K562 (cell line): Measurements from ENCODE around the gene SPPL3. TPM values are rescaled to one million over a fixed set of nuclear protein-coding genes. Genes with fewer than 3 reads are reported as not detected.

Experiments used
- ATAC-seq: fragments of 200-7000 bp; cut with Tn5 transposase; 3 replicates; pipeline ENCODE4 v1.9.1; 2020; ENCODE audit warnings: moderate library complexity
- BruUV-seq: library from RNA; stranded (reverse); fragments of 400-500 nt; replicated peaks from 2 replicates; lab custom pipeline; 2021; lab: Mats Ljungman, UMichigan
- CTCF ChIA-PET: fragments of 300-600 bp; formaldehyde crosslinking; extraction: SDS; loops from one replicate; lab custom pipeline; 2021; ENCODE audit warnings: low intra/inter-chr PET ratio; lab: Yijun Ruan, JAX
- POLR2A ChIA-PET: fragments of 300-600, 350-650 bp; sonication (Branson Sonifier 250); formaldehyde crosslinking; extraction: SDS; loops from one replicate; lab custom pipeline; 2021; ENCODE audit warnings: antibody characterized with exemption, inconsistent platforms; lab: Yijun Ruan, JAX
- DNase-seq, 4 experiments: peaks; one replicate each; pipeline versions ENCODE4 v3.0.0 to v3.0.0-alpha.2; 2011 to 2018; ENCODE audit warnings: low spot score in 3 of 4, mixed read lengths in 3 of 4; ENCODE audit errors: extremely low read depth in 1 of 4
- FAIRE-seq: peaks from 2 replicates; lab custom pipeline; 2011; peaks lifted over from hg19 to GRCh38; lab: Jason Lieb, UNC
- H2AFZ ChIP-seq: 2 replicates; pipeline ENCODE4 v1.6.0; 2011; ENCODE audit warnings: low read depth, low read length, control low read depth, inconsistent platforms
- H3K27ac ChIP-seq: fragments of 200-600 bp; 3 replicates; pipeline ENCODE4 v1.8.0; 2011; ENCODE audit warnings: low read depth, mild to moderate bottlenecking, control low read depth, inconsistent platforms, low read length, moderate library complexity, mixed read lengths; ENCODE audit errors: extremely low read depth
- H3K27me3 ChIP-seq, 2 experiments: fragments of 300-600 bp in 1 of 2; 2 replicates in 1 of 2; 3 replicates in 1 of 2; pipeline versions ENCODE4 v1.6.0 to v1.8.0; 2011; ENCODE audit warnings: inconsistent platforms in 2 of 2, low read length in 2 of 2, mild to moderate bottlenecking in 1 of 2, mixed read lengths in 1 of 2, moderate library complexity in 1 of 2; ENCODE audit not compliant: control insufficient read depth in 2 of 2, insufficient read depth in 2 of 2
- H3K36me3 ChIP-seq: fragments of 300-600 bp; 3 replicates; pipeline ENCODE4 v1.8.0; 2011; ENCODE audit warnings: mild to moderate bottlenecking, low read length, inconsistent platforms; ENCODE audit not compliant: control insufficient read depth, insufficient read depth
- H3K4me1 ChIP-seq, 2 experiments: fragments of 200-600 bp in 1 of 2; replicated peaks in 1 of 2; 2 replicates in 1 of 2; 3 replicates in 1 of 2; pipeline versions ENCODE4 v1.5.1 to v1.8.0; 2011; ENCODE audit warnings: inconsistent platforms in 2 of 2, low read length in 2 of 2, mild to moderate bottlenecking in 1 of 2, mixed read lengths in 1 of 2, moderate library complexity in 1 of 2; ENCODE audit not compliant: control insufficient read depth in 2 of 2, insufficient read depth in 2 of 2
- H3K4me2 ChIP-seq: 2 replicates; pipeline ENCODE4 v1.6.1; 2011; ENCODE audit warnings: low read length, control low read depth, inconsistent platforms, mixed read lengths; ENCODE audit not compliant: insufficient read depth
- H3K4me3 ChIP-seq: fragments of 200-600 bp; sonication (generic), shearing (Covaris generic); 2 replicates; pipeline ENCODE4 v1.5.1; 2016; ENCODE audit warnings: control low read depth, inconsistent platforms
- H3K79me2 ChIP-seq: fragments of 200-600 bp; 3 replicates; pipeline ENCODE4 v1.8.0; 2011; ENCODE audit warnings: low read length, inconsistent platforms; ENCODE audit not compliant: control insufficient read depth, insufficient read depth
- H3K9ac ChIP-seq, 2 experiments: 2 replicates each; pipeline versions ENCODE4 v1.6.0 to v1.6.1; 2011; ENCODE audit warnings: low read depth in 2 of 2, low read length in 2 of 2, control low read depth in 1 of 2, inconsistent platforms in 1 of 2, mild to moderate bottlenecking in 1 of 2, mixed read lengths in 1 of 2; ENCODE audit not compliant: insufficient read depth in 1 of 2
- H3K9me1 ChIP-seq: one replicate; pipeline ENCODE4 v1.6.0; 2011; ENCODE audit warnings: inconsistent platforms, mild to moderate bottlenecking, low read length, moderate library complexity; ENCODE audit not compliant: control insufficient read depth, insufficient read depth
- H3K9me3 ChIP-seq: replicated peaks from 2 replicates; pipeline ENCODE4 v1.5.1; 2011; ENCODE audit warnings: low read depth, low read length, inconsistent platforms; ENCODE audit not compliant: control insufficient read depth, insufficient read depth
- H4K20me1 ChIP-seq: replicated peaks from 2 replicates; pipeline ENCODE4 v1.6.1; 2011; ENCODE audit warnings: low read length, inconsistent platforms, mixed read lengths; ENCODE audit not compliant: control insufficient read depth, insufficient read depth
- PCBP1 ChIP-seq: fragments of 200-400 bp; formaldehyde crosslinking; IDR thresholded peaks from 2 replicates; pipeline ENCODE4 v1.6.1; 2018; ENCODE audit warnings: mild to moderate bottlenecking, low read depth, low read length; ENCODE audit not compliant: poor library complexity, severe bottlenecking
- PKNOX1 ChIP-seq: fragments of 450-650 bp; IDR thresholded peaks from 2 replicates; pipeline ENCODE4 v1.6.1; 2016
- RBBP5 ChIP-seq: fragments of 200-600 bp; sonication (generic); IDR thresholded peaks from 2 replicates; pipeline ENCODE4 v1.6.1; 2012; ENCODE audit warnings: borderline replicate concordance, mild to moderate bottlenecking, low read length, control low read depth, inconsistent platforms; ENCODE audit not compliant: insufficient read depth, poor library complexity, severe bottlenecking
- SETDB1 ChIP-seq: IDR thresholded peaks from one replicate; pipeline ENCODE4 v1.6.1; 2012; ENCODE audit warnings: low read length, control low read depth, inconsistent platforms
- TEAD2 ChIP-seq: fragments of 450-650 bp; IDR thresholded peaks from 2 replicates; pipeline ENCODE4 v1.6.1; 2016; ENCODE audit warnings: missing genetic modification characterization, control low read depth, missing compliant biosample characterization
- XRCC4 ChIP-seq: IDR thresholded peaks from one replicate; pipeline ENCODE4 v1.6.1; 2011; ENCODE audit not compliant: insufficient read depth, insufficient read length; ENCODE audit errors: extremely low read depth
- YBX1 ChIP-seq: fragments of 450-650 bp; IDR thresholded peaks from 2 replicates; pipeline ENCODE4 v1.7.1; 2016; ENCODE audit warnings: mild to moderate bottlenecking
- ZBTB17 ChIP-seq: fragments of 450-650 bp; formaldehyde crosslinking; IDR thresholded peaks from 2 replicates; pipeline ENCODE4 v1.4.0; 2020; ENCODE audit warnings: mild to moderate bottlenecking
- WGBS: fragments of 100-300 bp; shearing (Covaris generic); methylation state at CpG from one replicate; pipeline ENCODE4 v1.1.6; 2016; ENCODE audit warnings: low coverage, mixed read lengths; ENCODE audit not compliant: insufficient coverage; ENCODE audit errors: missing lambda C conversion rate; 5-methylcytosine and 5-hydroxymethylcytosine counted together
- in situ Hi-C: fragments of 300-500 bp; cut with MboI; formaldehyde crosslinking; loops from 4 replicates; pipeline ENCODE4 v1.15.0; 2018; ENCODE audit warnings: inconsistent platforms, mixed read lengths
- intact Hi-C: fragments of 100-400 bp; cut with micrococcal nuclease; formaldehyde crosslinking; loops from 2 replicates; pipeline ENCODE4 v1.14.2; 2022
- polyA plus RNA-seq, 8 experiments: library from polyadenylated mRNA; depleted of rRNA in 4 of 8; stranded (reverse) in 5 of 8; unstranded in 3 of 8; fragments of >200 nt; fragmentation: Nextera tagmentation in 2 of 8; fragmentation: Illumina TruSeq in 1 of 8; extraction: Ambion mirVana in 2 of 8; extraction: Trizol in 1 of 8; gene quantifications; 2 replicates each; pipeline versions ENCODE4 v1.2.1 to v1.2.3, GENCODE V29; 2011 to 2014; ENCODE audit warnings: inconsistent platforms in 1 of 8, missing spikeins in 1 of 8
- total RNA-seq, 7 experiments: library from RNA; depleted of rRNA in 6 of 7; stranded (reverse); fragments of >200 nt in 6 of 7; fragmentation: Illumina TruSeq in 2 of 7; extraction: Trizol in 2 of 7; gene quantifications; 2 replicates each; pipeline versions ENCODE4 v1.2.1 to v1.2.3, GENCODE V29; 2011 to 2021; ENCODE audit warnings: low replicate concordance in 1 of 7

SPPL3 gene
- total and polyA plus RNA-seq, 9 of the 15 experiments (the other 6 are each of a cell fraction or from before 2014, with no cell fraction given), result 2.9 to 32.1 (median 7.1) TPM

GRCh38 chr12:120771097-120771496, 133.1 kb downstream of the SPPL3 start:
- H3K27me3 ChIP-seq, result no peaks in the 10 kb centered on the region
- FAIRE-seq, result no peak
- H3K36me3 ChIP-seq, result peaks cover 32% of the 10 kb centered on the region

More at GRCh38 chr12:120771097-120771496, 133.1 kb downstream of the SPPL3 start:
- Histone ChIP-seq H3K4me2 (no peak overlapping the region), H4K20me1 (no peaks in the 10 kb centered on the region), H3K4me3 (no peak overlapping the region), H3K4me1 (peaks cover 0 to 5% of the 10 kb centered on the region in 2 experiments; a peak in 2 of 5 replicates), H3K79me2 (no peaks in the 10 kb centered on the region), H3K9ac (peak overlapping the region in 1 of 2 experiments; percentile 21; a peak in 1 of 4 replicates), H3K9me1 (no peaks in the 10 kb centered on the region), H2AFZ (no peak overlapping the region), H3K9me3 (no peaks in the 10 kb centered on the region), H3K27ac (no peak overlapping the region)
- ATAC-seq (no peak), DNase-seq (no peak)
- TF ChIP-seq RBBP5 (no peak), SETDB1 (no peak), PCBP1 (no peak), TEAD2 (no peak), XRCC4 (no peak), YBX1 (no peak), PKNOX1 (no peak), ZBTB17 (no peak)
- 87% methylated on average over 11 of the region's 11 CpGs for WGBS
- no TSS peak for BruUV-seq
- CTCF ChIA-PET, result interaction anchor here (0.6 kb wide), 1 partner anchor 9 kb away, joined by 3 read pairs; no protein-coding TSS in a partner anchor
- in situ Hi-C loops, result no loop called here
- intact Hi-C loops, result no loop called here
- POLR2A ChIA-PET, result interaction anchor here (0.5 to 1.0 kb wide), 4 partner anchors 9 to 93 kb away, joined by 3 to 5 read pairs (median 3); no protein-coding TSS in a partner anchor
